GM19239 (cell line): ENCODE measurements around the gene GLO1.

Source experiments
- DNase-seq: peaks from one replicate; pipeline ENCODE4 v3.0.0; 2011; ENCODE audit warnings: low spot score; ENCODE audit not compliant: insufficient read length
- FAIRE-seq: peaks from 2 replicates; lab custom pipeline; 2011; peaks lifted over from hg19 to GRCh38; lab: Jason Lieb, UNC

Gene GLO1

DNA sequence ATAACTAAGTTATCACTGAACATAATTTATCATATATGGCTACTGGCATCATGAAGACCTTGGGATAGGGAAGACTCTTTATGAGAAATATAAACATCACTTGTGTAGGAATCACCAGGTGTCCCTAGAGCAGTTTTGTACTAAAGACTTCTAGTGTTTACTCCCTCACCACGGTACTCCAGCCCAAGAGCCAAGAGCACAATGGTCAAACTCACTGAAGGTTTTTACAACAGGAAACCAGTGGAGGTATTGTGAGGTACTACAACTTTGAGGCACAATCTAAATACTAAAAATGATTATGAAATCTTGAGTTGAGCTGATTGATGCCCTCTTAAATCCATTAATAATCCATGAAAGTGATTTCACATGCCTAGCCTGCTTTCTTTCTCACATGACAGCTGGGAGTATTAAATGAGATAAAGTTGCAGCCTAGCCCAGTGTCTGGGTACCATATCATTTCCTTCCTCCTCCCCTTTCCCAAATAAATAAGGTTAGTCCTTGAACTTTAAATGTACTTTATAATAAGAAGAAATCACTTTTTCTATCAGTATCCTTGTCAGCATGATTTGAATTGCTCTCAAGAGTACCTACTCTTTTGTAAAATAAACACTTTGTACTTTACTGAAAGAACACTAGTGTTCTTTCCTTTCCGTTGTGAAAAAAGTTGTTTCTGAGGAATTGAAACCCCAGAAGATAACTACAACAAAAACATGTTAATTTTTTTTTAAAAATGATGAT lies 26.5 kb downstream of the GLO1 start:
- DNase-seq (no peak), FAIRE-seq (no peak)

DNA sequence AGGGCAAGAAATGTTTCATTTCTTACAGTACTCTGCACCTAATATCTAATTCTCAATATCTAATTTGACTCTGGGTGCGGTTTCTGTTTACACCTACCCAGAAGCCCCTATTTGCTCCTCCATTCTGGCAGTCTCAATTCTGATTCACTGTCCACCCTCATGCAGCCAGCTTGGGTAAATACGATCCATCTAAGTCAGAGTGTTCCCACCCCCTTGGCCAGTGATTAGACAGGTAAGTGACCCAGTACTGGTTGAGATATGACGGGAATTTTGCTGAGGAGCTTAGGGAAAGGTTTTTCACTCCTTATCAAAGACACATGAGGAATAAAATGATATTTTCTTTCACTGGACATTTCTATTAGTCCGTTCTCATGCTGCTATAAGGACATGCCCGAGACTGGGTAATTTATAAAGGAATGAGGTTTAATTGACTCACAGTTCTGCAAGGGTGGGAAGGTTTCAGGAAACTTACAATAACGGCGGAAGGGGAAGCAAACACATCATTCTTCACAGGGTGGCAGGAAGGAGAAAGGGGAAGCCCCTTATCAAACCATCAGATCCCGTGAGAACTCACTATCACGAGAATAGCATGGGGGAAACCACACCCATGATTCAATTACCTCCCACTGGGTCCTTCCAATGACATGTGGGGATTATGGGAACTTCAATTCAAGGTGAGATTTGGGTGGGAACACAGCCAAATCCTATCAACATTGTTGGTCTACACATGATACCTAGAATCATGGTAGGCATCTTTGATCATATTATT lies 29.4 kb downstream of the GLO1 start:
- DNase-seq (no peak), FAIRE-seq (peak; percentile 82)

DNA sequence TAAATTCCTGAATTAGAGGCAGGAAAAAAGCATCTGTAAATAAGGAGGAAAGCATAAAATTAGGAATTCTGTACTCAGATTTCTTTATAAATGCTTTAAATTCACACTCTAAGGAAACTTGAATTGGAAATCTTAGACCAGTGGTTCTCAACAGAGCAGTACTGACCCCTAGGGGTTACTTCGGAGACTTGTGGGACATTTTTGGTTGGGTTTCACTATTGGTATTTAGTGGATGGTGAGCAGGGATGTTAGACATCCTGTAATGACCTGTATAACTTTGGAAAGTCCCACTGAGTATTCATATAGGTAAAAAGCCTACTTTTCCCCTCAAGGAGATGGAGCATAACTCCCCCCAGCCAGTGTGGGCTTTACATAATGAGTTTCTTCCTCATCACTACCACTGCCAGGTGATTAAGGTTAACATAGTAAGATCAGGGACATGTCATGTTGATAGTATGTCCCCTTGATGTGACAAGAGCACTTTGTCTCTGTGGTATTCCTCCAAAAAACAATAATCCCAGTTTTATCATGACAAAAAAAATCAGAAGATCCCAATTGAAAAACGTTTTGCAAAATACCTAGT lies 31.0 kb downstream of the GLO1 start:
- FAIRE-seq: peak; percentile 98
- peak; percentile 56 for DNase-seq

- DNase-seq (no peak), FAIRE-seq (no peak)
Observed at GRCh38 chr6:38658418-38659167, 44.4 kb downstream of the GLO1 start.

DNA sequence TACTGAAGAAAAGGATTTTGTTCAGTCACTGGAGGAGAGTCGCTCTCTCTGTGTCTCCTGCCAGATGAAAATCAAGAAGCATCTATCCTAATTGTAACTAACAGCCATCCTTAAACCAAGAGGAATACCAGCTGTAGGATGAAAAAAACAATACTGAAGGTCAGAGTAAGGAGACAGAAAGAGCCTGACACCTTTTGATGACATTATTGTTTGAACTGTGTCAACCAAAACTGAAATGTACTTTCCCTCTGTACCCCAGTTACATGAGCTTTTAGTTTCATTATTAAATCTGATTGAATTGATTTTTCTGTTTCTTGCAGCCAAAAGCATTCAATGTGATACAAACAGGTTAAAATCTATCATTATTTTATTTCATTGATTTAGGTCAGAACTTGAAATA lies 46.0 kb downstream of the GLO1 start:
- no peak for FAIRE-seq
- no peak for DNase-seq

DNA sequence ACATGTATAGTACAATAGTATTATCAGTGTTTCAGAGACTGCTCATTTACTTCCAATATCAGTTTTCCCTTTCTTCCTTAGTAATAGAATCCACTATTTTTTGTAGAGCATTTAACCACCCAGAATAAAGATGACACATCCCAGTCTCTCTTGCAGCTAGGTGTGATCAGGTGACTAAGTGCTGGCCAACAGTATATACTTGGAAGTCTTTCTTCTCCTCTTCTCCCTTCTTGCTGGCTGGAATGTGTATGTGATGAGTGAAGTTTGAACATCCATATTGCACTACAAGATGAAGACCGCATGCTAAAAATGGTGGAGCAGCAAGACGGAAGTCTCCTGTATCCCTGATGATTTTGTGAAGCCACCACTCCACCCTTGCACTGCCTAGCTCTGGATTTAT lies 48.7 kb downstream of the GLO1 start:
- DNase-seq (no peak), FAIRE-seq (no peak)

DNA sequence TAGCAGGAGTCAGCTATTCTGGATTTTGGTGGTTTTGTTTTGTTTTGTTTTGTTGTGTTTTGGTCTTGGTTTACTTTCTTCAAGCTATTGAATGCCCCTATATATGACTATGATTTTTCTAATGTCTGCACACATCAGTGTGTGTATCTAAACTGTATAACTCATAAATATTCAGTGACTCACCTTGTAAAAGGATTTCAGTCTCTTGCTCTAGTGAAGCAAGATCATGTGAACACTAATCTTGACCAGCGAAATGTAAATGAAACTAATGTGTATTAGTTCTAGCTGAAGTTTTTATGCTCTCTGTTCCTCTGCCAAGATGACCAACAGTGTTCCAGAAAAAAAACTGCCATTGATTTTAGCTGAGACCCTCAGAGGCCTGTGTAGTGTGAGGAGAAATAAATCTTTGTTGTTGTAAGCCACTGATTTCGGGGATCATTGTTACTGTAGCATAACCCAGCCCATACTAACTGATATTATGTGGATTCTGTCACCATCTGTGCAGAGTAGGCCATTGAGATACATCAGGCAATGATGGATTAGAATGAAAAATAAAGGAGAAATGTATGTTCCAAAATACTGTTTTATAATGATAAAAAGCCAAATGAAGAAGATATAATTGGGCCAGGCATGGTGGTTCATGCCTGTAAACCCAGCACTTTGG lies 51.7 kb downstream of the GLO1 start:
- no peak for DNase-seq
- FAIRE-seq: no peak

GRCh38 chr6:38650207-38650752 lies 52.7 kb downstream of the GLO1 start:
- FAIRE-seq (no peak), DNase-seq (no peak)

DNA sequence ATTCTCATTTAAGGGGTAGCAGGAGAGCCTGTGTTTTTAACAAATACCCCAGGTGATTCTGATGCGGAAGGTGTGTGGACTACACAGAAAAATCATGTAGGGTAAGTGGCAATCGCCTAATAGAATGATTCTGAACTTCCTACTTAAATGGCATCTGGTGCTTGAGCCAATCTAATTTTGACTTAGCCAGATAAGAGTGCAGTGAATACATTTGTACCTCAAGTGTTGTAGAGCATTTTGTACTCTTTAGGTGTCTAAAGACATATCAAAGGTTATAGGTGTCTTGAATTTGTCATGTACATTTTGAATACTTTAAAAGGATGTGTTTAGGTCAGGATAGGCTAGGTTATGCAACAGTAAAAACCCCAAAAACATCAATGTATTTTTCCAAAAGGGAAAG lies 53.2 kb downstream of the GLO1 start:
- DNase-seq: no peak
- no peak for FAIRE-seq

- FAIRE-seq: no peak
- no peak for DNase-seq
Observed at GRCh38 chr6:38648629-38649028, 54.3 kb downstream of the GLO1 start.

DNA sequence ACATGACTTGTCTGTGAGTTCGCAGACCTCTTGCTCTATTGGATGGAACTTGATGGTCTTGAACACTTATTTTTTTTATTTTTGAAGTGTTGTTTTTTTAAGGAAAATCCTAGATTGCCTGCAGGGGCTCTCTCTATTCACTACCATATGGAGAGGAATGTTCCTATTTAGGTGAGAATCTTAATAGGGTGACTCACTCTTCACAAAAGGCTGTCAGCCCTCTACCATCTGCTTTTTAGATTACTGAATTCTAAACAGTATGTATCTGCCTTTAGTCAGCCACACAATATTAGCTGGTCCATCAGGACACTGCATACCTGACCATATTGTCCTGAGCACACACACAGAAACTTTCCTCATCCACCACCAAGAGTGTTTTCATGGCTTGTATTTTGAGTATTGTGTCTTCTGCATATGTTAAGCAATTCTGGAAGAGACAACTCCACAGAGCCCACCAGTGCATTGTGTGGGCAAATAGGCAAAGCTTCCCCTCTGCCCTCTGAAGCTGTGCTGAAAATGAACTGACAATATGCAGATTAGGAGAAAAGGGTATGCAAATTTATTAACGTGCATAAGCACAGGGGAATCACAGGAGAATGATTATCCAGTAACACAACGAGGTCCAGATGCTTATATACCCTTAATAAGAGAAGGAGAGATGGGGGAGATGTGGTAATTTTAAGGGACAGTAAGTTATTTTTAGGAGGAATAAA lies 56.6 kb downstream of the GLO1 start:
- FAIRE-seq (no peak), DNase-seq (no peak)

GRCh38 chr6:38644951-38645350 lies 58.0 kb downstream of the GLO1 start:
- no peak for FAIRE-seq
- DNase-seq: no peak

GRCh38 chr6:38640216-38640909 lies 62.6 kb downstream of the GLO1 start:
- DNase-seq: no peak
- FAIRE-seq: peak; percentile 57

GRCh38 chr6:38639498-38640215 lies 63.3 kb downstream of the GLO1 start, which contains the start of gene BTBD9:
TSS of gene BTBD9 (minus strand) at chr6:38639929.
- peak; percentile 79 for FAIRE-seq
- DNase-seq: peak; percentile 68

GRCh38 chr6:38638941-38639497 lies 63.9 kb downstream of the GLO1 start:
- FAIRE-seq (peak; percentile 64), DNase-seq (peak; percentile 9)

GRCh38 chr6:38637756-38638155 lies 65.2 kb downstream of the GLO1 start:
- FAIRE-seq: no peak
- DNase-seq: no peak

DNA sequence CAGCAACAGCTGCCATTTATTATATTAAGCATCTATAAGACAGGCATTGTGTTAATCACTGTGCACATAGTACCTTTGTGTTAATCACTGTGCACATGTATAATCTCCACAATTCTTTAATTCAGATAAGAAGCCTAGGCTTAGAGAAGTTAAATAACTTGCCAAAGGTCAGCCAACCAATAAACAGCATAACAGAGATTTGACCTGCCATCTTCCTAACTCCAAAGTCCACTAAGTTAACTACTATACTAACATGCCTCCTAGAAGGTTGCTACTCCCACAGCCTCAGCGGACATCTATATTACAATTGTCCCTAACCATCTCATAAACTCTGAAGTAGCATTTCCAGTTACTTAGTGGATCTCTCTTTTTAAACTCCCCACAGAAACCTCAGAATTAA lies 66.9 kb downstream of the GLO1 start:
- no peak for FAIRE-seq
- no peak for DNase-seq

DNA sequence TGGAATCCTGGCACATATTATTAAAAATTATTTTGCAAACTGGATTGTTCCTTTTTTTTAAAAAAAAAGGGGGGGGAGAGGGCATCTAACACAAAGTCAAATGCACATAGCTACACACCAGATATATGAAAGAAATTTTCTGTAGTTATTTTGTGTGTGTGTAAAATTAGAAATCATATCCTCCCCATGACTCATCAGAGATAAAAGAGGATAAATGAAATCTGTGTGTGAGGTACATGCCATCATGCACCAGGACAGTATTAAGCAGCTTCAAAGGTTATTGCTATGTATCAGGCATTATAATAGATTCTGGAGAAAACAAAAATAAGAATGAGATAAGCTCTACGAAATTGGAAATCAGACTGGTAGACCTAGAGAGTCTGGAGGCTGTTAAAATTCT lies 68.4 kb downstream of the GLO1 start:
- DNase-seq (no peak), FAIRE-seq (no peak)
